ENCODE data around the gene PIAS1.
A peak's percentile ranks its signal among the peaks of the same experiment; 100 is the strongest.

PIAS1 gene

DNA sequence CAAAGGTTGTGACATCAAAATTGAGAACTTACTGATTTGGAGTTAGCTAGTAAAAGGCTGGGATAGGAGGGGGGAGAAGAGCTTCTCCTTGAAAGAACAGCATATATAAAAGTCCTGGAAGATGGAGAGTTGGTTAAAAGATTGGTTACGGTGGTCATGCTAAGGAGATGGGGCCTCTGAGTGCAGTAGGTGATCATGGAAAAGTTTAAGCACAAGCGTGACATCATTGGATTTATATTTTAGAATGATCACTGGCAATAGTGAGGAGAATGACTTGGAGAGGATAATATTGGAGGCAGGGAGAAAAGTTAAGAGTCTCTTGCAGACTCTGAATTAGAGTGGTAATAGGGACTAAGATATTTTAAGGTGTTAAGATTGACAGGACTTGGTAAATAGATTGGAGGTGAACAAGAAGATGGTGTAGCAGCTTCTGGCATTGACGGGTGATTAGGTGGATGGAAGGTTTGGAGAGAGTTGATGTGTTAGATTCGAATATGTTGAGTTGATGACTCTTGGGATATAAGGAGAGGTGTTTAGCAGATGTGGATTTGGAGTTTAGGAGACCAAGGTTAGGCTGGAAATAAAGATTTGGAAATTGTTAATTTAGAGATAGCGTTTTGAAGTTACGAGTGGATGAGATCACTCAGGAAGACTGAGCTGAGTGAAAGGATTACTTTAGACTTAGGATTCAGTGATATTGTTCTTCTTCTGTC, 19.6 kb downstream of the PIAS1 start:
- no peak for DNase-seq

DNA sequence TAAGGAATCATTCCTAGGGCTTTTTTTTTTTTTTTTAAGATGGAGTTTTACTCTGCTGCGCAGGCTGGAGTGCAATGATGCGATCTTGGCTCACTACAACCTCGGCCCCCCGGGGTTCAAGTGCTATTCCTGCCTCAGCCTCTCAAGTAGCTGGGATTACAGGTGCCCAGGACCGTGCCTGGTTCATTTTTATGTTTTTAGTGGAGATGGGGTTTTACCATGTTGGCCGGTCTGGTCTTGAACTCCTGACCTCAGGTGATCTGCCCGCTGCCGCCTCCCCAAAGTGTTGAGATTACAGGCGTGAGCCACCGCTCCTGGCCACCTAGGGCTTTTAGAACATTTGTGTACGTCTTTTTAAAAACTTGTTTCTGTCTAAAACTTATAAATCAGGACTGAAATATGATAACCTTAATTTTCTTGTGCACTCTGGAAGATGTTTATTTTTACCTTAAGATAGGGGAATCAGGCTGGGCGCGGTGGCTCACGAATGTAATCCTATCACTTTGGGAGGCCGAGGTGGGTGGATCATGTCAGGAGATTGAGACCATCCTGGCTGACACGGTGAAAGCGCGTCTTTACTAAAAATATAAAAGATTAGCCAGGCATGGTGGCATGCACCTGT, 21.8 kb downstream of the PIAS1 start:
- DNase-seq: no peak

DNA sequence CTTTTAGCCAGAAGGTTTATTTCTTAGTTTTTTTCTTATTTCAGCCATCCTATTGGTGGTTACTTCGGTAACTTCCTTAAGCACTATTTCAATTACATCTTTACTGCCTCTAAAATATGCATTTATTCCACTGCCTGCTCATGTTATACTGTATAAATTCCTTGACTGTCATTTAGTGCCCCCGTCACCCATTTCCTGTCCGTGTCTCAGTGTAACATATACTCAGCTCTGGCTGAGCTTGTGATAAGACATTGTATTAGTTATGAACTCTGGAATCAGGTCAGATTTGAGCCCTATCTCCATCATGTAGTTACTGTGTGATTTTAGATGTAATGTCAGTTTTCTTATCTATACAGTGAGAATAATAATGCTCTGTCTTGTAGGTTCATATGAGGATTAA, 24.2 kb downstream of the PIAS1 start:
- no peak for DNase-seq

DNA sequence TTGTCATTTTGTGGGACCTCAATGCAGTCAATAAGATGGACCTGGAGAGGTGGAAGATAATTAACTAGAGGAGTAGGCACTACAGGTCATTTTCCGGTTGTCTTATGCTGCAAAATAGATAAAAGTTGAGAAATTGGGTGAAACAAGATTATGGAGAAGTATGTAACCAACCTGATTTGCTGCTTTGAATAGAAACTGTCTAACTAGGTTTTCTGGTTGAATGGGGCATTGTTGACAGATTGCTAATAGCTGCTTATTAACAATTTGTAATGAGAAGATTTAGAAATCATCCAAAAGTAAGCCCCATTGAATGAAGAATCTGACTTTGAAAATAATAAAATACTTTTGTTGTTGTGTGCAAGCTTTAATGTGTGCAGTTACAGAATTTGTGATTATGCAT, 26.2 kb downstream of the PIAS1 start:
- DNase-seq: no peak

DNA sequence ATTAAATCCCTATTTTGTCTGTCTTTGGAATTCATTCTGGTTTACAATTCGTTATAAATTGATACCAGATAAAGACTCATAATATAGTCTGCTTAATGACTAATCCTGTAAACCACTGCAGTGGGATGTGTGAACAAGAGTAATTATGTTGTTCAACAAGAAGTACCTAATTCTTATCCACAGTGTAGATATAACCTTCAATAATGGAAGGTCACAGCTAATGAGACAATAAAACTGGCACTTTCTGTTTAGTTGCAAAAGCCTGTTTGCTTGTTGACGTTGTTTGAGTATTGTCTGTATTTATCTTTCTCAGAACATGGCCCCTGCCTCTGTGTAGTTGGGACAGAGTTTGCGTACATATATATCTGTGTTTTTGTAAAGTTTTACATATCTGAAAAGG, 26.7 kb downstream of the PIAS1 start:
- no peak for DNase-seq

DNA sequence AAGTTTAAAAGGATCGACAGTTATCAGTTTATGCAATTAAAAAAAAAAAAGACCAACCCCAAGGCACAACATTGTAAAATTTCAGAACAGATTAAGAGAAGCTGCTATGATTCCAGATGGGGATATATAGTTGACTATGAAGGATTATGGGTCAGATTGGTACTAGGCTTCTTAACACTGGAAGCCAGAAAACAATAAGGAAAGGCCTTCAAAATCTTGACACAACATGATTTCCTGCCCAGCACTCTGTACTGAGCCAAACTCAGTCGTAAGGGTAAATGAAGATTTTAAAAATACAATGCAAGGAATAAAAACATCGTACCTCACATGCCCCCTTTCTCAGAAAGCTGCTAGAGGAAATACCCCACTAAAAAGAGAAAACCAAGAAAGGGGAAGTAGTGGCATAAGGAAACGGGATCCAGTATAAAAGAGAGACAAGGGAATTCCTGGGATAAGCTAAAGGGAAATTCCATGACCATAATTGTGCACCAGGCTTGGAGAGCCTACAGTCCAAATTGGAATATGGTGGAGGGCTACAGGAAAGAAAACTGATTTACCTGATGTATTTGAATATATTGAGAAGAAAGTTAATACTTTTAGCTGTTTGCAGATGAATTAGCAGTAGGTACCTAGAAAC, 27.9 kb downstream of the PIAS1 start:
- no peak for DNase-seq

DNA sequence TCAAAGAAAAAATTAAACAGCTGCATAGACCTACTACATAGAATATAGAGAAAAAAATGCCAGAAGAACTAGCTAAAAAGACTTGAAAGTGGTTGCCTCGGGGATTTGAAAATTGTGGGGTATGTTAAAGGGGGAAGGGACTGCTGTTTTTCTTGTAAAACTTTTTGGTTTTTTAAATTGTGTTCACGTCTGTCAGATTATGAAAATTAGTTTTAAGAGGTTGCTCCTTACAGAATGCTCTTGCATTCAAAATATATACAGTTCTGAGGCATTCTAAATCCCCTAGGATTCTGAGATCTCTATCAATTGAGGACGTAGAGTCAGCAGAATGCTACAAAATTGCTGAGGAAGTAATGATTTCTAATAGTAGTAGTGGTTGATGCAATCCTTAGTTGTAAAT, 28.6 kb downstream of the PIAS1 start:
- DNase-seq: no peak

DNA sequence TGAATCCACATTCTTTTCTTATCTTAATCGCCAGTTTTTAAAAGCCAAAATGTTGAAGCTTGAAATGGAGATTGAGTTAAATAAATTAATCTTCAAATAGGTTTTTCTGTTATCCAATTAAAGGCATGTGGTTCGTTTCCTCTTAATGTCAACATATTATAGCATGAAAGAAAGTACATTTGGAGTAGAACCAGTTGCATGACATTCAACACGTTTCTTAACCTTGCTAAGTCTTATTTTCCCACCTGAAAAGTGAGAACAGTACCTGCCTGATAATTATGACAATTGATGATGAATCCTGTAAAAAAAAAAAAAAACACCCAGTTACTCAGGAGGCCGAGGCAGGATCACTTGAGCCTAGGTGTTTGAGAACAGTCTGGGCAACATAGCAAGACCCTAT, 29.3 kb downstream of the PIAS1 start:
- no peak for DNase-seq

DNA sequence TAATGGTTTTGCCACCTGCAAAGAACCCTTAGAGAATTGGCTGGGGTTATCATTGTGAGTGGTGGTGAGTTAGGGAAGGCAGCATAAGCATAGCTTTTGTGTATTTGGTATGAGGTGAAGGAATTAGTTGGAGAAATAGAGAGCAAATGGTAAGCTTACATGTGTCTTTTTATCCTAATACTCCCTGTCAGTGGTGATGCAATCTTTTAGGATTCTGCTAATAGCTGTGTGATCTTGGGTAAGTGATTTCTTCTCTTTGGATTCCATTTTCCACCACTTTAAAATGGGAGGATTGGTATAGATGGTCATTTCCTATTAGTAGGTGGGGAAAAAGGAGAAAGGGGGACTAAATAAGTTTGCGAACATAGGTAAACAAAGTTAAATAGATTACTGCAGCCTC, 30.9 kb downstream of the PIAS1 start:
- no peak for DNase-seq

DNA sequence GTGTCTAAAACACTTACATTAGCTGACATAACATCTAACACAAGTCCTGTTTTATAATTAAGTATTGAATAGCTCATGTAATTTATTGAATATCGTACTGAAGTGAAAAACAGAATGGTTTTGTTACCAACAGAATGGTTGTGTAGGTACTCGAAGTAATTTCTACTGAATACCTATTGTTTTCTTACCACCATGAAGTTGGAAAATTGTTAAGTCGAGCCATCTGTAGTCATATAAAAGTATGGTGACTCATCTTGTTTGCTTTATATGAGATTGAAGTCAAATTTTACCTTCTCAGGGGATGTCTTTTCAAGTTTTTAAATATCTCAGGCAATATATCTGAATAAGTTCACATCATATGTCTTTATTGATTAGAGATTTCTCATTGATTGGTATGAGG, 37.6 kb downstream of the PIAS1 start:
- no peak for DNase-seq

DNA sequence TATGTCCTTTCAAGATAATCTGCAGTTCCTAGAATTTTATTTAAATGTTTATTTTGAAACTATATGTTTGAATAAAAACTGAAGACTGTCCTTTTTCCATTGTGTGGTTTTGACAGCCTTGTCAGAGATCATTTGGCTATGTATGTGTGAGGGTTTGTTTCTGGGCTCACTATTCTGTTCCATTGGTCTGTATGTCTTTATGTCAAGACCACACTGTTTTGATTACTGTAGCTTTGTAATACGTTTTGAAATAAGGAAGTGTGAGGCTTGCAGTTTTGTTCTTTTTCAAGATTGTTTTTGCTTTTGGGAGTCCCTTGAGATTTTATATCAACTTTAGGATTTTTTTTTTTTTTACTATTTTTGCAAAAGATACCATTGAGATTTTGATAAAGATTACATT, 42.0 kb downstream of the PIAS1 start:
- DNase-seq: no peak

DNA sequence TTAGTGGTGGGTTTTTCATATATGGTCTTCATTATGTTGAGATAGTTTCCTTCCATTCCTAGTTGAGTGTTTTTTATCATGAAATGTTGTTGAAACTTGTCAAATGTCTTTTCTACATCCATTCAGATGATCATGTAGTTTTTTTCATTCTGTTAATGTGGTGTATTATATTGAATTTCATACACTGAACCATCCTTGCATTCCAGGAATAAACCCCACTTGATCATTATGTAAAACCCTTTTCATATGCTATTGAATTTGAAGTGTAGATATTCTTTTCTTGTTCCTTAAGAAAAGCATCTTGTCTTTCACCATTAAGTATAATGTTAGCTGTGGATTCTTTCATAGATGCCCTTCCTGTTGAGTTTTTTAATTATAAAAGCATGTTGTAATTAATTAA, 42.9 kb downstream of the PIAS1 start:
- no peak for DNase-seq

DNA sequence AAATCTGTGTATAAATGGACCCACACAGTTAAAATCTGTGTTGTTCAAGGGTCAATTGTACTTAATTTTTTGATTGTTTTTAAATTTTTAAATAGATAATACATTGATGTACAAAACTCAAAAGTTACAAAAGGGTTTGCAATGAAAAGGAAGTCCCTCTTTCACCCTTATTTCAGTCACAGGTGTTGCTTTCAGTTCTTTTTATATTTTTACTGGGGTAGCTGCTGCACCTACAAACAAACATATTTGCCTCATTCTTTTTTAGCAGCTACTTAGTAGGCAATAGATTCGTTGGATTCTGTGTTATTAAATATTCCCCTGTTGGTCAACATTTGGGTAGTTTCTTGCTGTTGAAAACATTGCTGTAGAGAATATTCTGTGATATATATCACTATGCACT, 44.4 kb downstream of the PIAS1 start:
- no peak for DNase-seq

DNA sequence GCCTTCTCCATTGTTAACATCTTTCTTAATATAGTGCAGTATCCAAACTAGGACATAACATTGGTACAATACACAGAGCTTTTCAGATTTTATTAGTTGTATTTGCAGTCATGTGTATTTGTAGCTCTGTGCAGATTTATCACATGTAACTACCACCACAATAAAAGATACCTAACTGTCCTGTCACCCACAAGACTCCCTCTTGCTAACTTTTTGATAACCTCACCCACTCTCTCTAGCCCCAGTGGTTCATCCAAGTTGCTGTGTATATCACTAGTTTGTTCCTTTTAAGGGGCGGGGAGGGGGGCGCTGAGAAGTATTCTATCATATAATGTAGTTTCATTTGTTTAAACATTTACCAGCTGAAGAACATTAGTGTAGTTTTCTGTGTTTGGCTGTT, 46.1 kb downstream of the PIAS1 start:
- DNase-seq: no peak

DNA sequence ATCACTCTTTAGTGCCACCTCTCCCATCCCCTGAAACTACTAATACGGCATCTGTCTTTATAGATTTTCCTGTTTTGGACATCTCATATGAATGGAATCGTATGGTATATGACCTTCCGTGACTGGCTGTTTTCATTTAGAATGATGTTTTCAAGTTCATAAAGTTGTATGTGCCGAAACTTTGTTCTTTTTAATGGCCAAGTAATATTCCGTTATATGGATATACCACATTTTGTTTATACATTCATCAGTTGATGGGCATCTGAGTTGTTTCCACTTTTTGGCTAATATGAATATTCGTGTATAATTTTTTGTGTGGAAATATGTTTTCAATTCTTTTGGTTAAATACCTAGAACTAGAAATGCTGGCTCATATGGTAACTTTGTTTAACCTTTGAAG, 49.5 kb downstream of the PIAS1 start:
- DNase-seq: no peak

DNA sequence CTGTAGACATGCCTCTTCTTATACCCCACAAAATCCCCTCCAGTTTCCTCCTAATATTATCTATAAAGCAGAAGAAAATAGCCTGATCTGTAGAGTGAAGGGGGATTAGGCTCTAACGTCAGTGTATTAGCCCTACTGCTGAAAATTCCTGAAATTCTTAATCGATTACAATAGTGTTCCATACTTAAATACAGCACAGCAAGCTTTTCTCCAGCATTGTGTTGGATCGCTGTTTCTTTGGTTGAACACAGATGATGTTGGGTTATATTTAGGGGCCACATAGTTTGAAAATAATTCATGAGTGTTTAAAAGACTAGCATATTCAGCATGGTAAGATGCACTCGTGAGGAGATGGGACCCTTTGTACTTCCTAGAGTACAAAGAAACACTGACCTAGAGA, 52.5 kb downstream of the PIAS1 start:
- DNase-seq: no peak

DNA sequence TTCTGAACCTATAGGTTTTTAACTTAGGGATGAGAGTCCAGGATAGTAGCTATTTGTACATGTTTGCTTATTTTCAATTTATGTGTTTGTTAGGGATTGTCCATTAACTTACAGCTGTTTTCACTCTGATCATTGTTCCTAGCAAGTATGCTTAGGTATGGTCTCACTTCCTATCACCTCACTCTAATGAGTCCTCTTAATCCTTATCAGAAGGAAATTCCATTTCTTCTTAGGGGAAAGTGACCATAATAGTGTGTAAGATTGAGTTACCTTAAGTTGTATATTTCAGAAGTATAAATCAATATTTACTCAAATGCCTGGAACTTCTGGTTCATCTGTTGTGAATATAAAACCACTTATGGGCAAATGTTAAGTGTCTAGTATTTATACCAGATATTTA, 53.0 kb downstream of the PIAS1 start:
- DNase-seq: no peak

DNA sequence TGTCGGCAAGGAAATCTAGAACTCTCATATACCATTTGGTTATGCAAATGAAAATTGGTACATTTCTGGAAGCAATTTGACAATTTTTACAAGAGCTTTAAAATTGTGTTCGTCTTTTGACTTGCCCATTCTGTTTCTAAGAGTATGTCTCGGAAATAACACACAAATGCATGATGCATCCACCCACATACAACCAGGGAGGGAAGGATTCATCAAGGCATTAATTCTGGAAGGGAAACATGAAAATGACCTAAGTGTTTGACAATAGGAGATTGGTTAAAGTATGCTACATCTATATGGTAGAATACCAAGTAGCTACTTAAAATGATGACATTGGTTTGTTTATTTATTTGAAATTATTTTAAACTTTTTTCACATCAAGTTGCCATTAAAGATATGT, 58.6 kb downstream of the PIAS1 start:
- peak in 1 of 2 experiments; percentile 26 for DNase-seq

DNA sequence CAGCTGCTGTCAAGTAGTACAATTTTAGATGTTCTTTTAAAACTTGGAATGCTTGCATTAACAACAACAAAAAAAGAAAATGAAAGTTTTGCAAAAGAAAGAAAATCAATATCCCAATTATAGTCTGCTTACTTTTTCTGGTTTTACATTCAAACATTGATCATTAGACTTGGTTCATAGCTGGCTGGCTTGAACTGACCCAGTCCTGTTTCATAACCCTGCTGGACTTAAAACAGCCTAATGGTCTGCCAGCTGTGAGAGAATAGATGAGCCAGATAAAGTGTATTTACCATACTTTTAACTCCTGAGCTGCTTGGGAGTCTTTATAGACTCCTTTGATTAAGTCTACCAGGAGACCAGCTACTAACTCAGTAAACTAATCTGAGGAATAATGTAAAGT, 59.2 kb downstream of the PIAS1 start:
- DNase-seq: peak in 1 of 2 experiments; percentile 14

DNA sequence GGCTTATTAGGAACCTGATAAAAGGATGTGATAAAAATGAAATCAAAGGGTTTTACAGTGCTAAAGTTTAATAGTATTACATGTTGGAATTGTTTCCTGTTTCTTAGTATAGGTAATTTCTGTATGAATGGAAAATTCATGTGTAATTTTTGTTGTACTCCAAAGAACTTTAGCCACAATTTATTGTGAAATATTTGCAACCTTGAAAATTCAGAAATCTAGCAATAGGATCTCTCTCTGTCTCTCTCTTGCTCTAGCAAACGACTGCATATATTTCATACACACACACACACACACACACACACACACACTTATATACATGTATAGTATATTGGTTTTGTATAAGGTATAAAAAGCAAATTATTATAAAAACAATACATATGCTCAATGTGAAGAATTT, 59.6 kb downstream of the PIAS1 start:
- DNase-seq: no peak

DNA sequence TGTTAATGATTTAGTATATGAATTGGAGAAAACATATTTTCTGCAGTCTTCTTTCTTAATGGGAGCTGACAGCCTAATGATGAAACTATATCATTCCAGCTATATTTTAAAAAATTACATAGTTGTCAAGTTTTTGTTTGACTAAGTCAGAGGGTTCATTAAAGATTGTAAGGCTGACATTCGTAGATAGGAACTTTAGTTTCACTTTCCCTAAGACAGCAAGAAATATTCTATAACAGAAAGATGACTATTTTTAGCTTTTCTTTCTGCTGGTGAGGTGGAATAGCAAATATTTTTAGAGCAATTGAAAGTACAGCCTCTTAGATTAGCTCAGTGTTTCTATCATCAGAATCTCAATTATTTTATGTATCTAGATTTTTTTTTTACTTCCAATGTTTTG, 60.2 kb downstream of the PIAS1 start:
- DNase-seq: no peak

DNA sequence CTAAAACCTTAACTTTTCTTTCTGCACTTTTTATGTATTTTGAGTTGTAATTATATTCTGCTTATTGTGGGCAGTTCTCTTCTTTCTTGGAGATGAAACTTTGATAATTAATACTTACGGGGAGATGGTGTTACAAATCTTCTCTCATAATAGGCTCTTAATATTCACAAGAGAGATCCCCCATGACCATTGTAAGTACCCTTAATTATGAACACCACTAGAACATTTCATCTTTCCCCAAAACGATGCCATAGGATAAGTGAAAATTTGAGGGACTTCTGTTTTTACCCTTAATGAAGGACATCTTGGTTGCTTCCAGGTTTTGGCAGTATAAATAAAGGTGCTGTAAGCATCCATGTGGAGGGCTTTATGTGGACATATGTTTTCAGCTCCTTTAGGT, 60.7 kb downstream of the PIAS1 start:
- DNase-seq: no peak

DNA sequence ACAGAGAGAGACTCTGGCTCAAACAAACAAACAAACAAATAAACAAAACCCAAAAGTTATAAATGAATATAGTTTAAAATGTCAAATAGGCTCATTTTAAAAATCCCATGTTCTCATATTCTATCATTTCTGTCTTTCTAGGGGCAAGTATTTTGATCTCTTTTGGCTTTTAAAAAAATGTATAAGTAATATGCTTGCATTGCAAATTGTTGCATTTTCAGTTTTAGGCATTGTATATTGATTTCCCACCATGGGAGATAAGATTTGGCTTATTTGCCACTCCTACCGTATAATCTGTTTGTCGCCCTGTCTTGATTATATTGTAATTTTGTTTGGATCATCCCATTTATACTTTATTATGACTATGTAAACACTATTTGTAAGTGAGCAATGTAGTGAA, 70.6 kb downstream of the PIAS1 start:
- DNase-seq: no peak

DNA sequence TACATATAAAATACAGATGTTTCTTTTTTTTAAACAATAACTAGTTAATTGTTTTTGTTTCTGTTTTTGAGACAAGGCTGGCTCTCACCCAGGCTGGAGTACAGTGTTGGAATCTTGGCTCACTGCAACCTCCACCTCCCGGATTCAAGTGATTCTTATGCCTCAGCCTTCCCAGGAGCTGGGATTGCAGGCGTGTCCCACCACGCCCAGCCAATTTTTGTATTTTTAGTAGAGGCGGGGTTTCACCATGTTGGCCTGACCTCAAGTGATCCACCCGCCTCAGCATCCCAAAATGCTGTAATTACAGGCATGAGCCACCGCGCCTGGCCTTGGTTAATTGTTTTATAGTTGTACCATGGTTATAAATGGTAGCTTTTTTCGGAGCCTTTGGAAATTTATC, 72.3 kb downstream of the PIAS1 start:
- no peak for DNase-seq

DNA sequence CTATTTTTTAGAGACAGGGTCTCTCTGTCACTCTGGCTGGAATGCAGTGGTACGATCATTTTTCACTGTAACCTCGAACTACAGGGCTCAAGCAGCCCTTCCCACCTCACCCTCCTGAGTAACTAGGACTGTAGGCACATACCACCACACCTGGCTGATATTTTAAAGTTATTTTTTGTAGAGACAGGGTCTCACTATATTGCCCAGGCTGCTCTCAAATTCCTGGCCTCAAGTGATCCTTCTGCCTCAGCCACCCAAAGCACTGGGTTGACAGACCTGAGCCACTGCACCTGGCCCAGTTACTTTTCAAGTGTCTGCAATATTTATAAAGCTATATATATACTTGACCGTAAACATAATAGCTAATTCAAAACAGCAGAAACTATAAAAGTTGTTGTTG, 75.0 kb downstream of the PIAS1 start:
- DNase-seq: no peak

All from NCI-H526 (cell line).